ENCODE data around the gene SAMD4A.

DNA sequence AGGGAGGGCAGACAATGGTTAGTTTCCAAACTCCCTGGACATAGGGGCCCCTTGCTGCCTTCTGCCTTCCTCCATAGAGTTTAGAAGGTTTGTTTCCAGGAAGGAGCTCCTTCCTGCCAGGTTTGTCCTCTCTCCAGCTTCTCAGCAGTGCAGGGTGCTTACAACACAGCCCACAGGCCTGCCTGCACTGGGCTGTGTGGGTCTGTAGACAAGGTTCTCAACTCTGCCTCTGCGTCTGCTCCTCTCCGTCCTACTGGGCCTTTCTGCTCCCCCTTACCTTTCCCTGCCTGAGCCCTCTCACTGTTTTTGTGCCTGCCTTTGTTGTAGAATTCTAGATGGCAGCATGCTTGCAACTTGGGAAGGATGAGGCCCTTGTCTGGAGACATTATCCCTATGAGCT lies 124.0 kb downstream of the SAMD4A start:
- TF ChIP-seq CTCF (IDR thresholded peaks at IDR 0.05), result no peak
- no peak for TF ChIP-seq HOXA7 (CRISPR knock-in tag; IDR thresholded peaks at IDR 0.05)
- TF ChIP-seq BHLHE40 (IDR thresholded peaks at IDR 0.05; ENCODE audit: low read depth, low read length), result no peak
- no peak for TF ChIP-seq RFX5 (IDR thresholded peaks at IDR 0.05)
- TF ChIP-seq, protein P1, sequence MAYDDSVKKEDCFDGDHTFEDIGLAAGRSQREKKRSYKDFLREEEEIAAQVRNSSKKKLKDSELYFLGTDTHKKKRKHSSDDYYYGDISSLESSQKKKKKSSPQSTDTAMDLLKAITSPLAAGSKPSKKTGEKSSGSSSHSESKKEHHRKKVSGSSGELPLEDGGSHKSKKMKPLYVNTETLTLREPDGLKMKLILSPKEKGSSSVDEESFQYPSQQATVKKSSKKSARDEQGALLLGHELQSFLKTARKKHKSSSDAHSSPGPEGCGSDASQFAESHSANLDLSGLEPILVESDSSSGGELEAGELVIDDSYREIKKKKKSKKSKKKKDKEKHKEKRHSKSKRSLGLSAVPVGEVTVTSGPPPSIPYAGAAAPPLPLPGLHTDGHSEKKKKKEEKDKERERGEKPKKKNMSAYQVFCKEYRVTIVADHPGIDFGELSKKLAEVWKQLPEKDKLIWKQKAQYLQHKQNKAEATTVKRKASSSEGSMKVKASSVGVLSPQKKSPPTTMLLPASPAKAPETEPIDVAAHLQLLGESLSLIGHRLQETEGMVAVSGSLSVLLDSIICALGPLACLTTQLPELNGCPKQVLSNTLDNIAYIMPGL (CRISPR knock-in tag; IDR thresholded peaks at IDR 0.05; ENCODE audit: borderline replicate concordance), result no peak
- TF ChIP-seq HDAC2 (IDR thresholded peaks at IDR 0.05), result no peak
- TF ChIP-seq BCL3 (IDR thresholded peaks at IDR 0.05), result no peak
- TF ChIP-seq, protein P2, sequence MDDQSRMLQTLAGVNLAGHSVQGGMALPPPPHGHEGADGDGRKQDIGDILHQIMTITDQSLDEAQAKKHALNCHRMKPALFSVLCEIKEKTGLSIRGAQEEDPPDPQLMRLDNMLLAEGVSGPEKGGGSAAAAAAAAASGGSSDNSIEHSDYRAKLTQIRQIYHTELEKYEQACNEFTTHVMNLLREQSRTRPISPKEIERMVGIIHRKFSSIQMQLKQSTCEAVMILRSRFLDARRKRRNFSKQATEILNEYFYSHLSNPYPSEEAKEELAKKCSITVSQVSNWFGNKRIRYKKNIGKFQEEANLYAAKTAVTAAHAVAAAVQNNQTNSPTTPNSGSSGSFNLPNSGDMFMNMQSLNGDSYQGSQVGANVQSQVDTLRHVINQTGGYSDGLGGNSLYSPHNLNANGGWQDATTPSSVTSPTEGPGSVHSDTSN (IDR thresholded peaks at IDR 0.05), result no peak
- TF ChIP-seq MAZ (IDR thresholded peaks at IDR 0.05; ENCODE audit: borderline replicate concordance, low read depth, low read length), result no peak

Measured in A549 (cell line).